HepG2 (cell line): Measurements from ENCODE around the gene PDLIM7. TPM values are rescaled to one million over a fixed set of nuclear protein-coding genes. Genes with fewer than 3 reads are reported as not detected.

Experiments
- AGO1 ChIP-seq: fragments of 200-400 bp; formaldehyde crosslinking; IDR thresholded peaks from 2 replicates; pipeline ENCODE4 v1.6.1; 2017; ENCODE audit warnings: mild to moderate bottlenecking, low read depth, low read length, moderate library complexity; ENCODE audit not compliant: poor library complexity, severe bottlenecking
- ATAD3A ChIP-seq: sonication (generic); formaldehyde crosslinking; IDR thresholded peaks from 2 replicates; pipeline ENCODE4 v1.4.0; 2020; ENCODE audit warnings: missing genetic modification reagents
- CBX1 ChIP-seq: IDR thresholded peaks from one replicate; pipeline ENCODE4 v1.6.1; 2016; ENCODE audit warnings: antibody characterized with exemption, low read depth
- CENPT ChIP-seq: sonication (generic); formaldehyde crosslinking; IDR thresholded peaks from 2 replicates; pipeline ENCODE4 v1.8.0; 2022; ENCODE audit warnings: low read depth, mild to moderate bottlenecking, moderate library complexity, missing genetic modification reagents
- FOXC1 ChIP-seq: sonication (generic); formaldehyde crosslinking; IDR thresholded peaks from 2 replicates; pipeline ENCODE4 v1.8.0; 2022; ENCODE audit warnings: mild to moderate bottlenecking, missing genetic modification reagents, borderline replicate concordance
- GPN1 ChIP-seq: sonication (generic); formaldehyde crosslinking; IDR thresholded peaks from 2 replicates; pipeline ENCODE4 v1.5.1; 2020; ENCODE audit warnings: missing genetic modification reagents, borderline replicate concordance
- HHEX ChIP-seq: IDR thresholded peaks from 2 replicates; pipeline ENCODE4 v1.6.1; 2016; ENCODE audit warnings: control low read depth
- KDM6A ChIP-seq: IDR thresholded peaks from 2 replicates; pipeline ENCODE4 v1.6.1; 2016; ENCODE audit warnings: low read depth
- MAFG ChIP-seq: sonication (generic); formaldehyde crosslinking; IDR thresholded peaks from 2 replicates; pipeline ENCODE4 v1.5.1; 2020; ENCODE audit warnings: mild to moderate bottlenecking, missing genetic modification reagents
- MBD4 ChIP-seq: IDR thresholded peaks from 2 replicates; pipeline ENCODE4 v1.6.1; 2012; ENCODE audit warnings: low read length, inconsistent platforms, borderline replicate concordance
- NFAT5 ChIP-seq: sonication (generic); formaldehyde crosslinking; IDR thresholded peaks from 2 replicates; pipeline ENCODE4 v1.4.0; 2020; ENCODE audit warnings: missing genetic modification reagents
- SOX6 ChIP-seq, 2 experiments: fragments of 450-650 bp in 1 of 2; sonication (generic) in 1 of 2; formaldehyde crosslinking in 1 of 2; IDR thresholded peaks; 2 replicates each; pipeline versions ENCODE4 v1.4.0 to v1.6.1; 2017 to 2020; ENCODE audit warnings: antibody characterized with exemption in 1 of 2, mild to moderate bottlenecking in 1 of 2, missing genetic modification reagents in 1 of 2
- TRIM24 ChIP-seq: sonication (generic); formaldehyde crosslinking; IDR thresholded peaks from 2 replicates; pipeline ENCODE4 v1.8.0; 2022; ENCODE audit warnings: mild to moderate bottlenecking, missing genetic modification reagents
- ZKSCAN8 ChIP-seq: IDR thresholded peaks from 2 replicates; pipeline ENCODE4 v1.6.1; 2016; ENCODE audit warnings: borderline replicate concordance, missing genetic modification reagents, missing compliant biosample characterization
- ZNF251 ChIP-seq: sonication (generic); formaldehyde crosslinking; IDR thresholded peaks from 2 replicates; pipeline ENCODE4 v1.9.0; 2021; ENCODE audit warnings: mild to moderate bottlenecking, missing genetic modification reagents
- ZNF512 ChIP-seq: sonication (generic); formaldehyde crosslinking; IDR thresholded peaks from 2 replicates; pipeline ENCODE4 v1.4.0; 2020; ENCODE audit warnings: mild to moderate bottlenecking, missing genetic modification reagents
- ZNF547 ChIP-seq: sonication (generic); formaldehyde crosslinking; IDR thresholded peaks from 2 replicates; pipeline ENCODE4 v1.5.1; 2020; ENCODE audit warnings: mild to moderate bottlenecking, missing genetic modification reagents
- polyA plus RNA-seq, 8 experiments: library from polyadenylated mRNA; depleted of rRNA in 3 of 8; stranded (reverse) in 7 of 8; unstranded in 1 of 8; fragments of >200 nt; fragmentation: Illumina TruSeq in 4 of 8; extraction: Trizol in 4 of 8; gene quantifications; 2 replicates each; pipeline versions ENCODE4 v1.2.1 to v1.2.3, GENCODE V29; 2011 to 2016; ENCODE audit warnings: low read depth in 4 of 8, missing spikeins in 1 of 8, mixed read lengths in 1 of 8; ENCODE audit not compliant: insufficient read depth in 1 of 8
- total RNA-seq, 5 experiments: library from RNA; depleted of rRNA; stranded (reverse); fragments of >200 nt; fragmentation: Illumina TruSeq; extraction: Trizol; gene quantifications; 2 replicates each; pipeline ENCODE4 v1.2.3, GENCODE V29; 2016; ENCODE audit warnings: low read depth in 1 of 5
- TF ChIP-seq, protein P1 (sequence below): sonication (generic); formaldehyde crosslinking; IDR thresholded peaks from 2 replicates; pipeline ENCODE4 v1.4.0; 2020; ENCODE audit warnings: missing genetic modification reagents

The PDLIM7 gene
- total and polyA plus RNA-seq, 2 of the 13 experiments (the other 11 are each of a cell fraction or from before 2014, with no cell fraction given) = 21.1 to 31.3 TPM

DNA sequence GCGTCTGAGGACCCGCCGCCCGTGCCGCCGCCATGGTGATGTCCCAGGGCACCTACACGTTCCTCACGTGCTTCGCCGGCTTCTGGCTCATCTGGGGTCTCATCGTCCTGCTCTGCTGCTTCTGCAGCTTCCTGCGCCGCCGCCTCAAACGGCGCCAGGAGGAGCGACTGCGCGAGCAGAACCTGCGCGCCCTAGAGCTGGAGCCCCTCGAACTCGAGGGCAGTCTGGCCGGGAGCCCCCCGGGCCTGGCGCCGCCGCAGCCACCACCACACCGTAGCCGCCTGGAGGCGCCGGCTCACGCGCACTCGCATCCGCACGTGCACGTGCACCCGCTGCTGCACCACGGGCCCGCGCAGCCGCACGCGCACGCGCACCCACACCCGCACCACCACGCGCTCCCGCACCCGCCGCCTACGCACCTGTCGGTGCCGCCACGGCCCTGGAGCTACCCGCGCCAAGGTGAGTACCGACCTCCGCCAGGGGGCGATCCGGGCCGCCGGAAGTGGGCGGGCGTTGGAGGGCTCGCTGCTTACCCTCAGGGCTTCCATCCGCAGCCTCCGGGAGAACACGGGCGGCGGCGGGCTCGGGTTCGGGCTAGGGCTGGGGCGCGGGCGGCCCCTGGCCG, 42.3 kb downstream of the PDLIM7 start (continued):
- no peak for TF ChIP-seq TRIM24 (CRISPR knock-in tag)
- TF ChIP-seq GPN1 = no peak
- no peak for TF ChIP-seq AGO1
- TF ChIP-seq SOX6 (IDR thresholded peaks at IDR 0.05) = no peak
- TF ChIP-seq SOX6 (CRISPR knock-in tag; IDR thresholded peaks at IDR 0.05) = peak; percentile 54; the same call in 1 of the 2 replicates
- TF ChIP-seq ZKSCAN8 = no peak
- no peak for TF ChIP-seq ZNF251 (CRISPR knock-in tag)
- TF ChIP-seq, protein P1, sequence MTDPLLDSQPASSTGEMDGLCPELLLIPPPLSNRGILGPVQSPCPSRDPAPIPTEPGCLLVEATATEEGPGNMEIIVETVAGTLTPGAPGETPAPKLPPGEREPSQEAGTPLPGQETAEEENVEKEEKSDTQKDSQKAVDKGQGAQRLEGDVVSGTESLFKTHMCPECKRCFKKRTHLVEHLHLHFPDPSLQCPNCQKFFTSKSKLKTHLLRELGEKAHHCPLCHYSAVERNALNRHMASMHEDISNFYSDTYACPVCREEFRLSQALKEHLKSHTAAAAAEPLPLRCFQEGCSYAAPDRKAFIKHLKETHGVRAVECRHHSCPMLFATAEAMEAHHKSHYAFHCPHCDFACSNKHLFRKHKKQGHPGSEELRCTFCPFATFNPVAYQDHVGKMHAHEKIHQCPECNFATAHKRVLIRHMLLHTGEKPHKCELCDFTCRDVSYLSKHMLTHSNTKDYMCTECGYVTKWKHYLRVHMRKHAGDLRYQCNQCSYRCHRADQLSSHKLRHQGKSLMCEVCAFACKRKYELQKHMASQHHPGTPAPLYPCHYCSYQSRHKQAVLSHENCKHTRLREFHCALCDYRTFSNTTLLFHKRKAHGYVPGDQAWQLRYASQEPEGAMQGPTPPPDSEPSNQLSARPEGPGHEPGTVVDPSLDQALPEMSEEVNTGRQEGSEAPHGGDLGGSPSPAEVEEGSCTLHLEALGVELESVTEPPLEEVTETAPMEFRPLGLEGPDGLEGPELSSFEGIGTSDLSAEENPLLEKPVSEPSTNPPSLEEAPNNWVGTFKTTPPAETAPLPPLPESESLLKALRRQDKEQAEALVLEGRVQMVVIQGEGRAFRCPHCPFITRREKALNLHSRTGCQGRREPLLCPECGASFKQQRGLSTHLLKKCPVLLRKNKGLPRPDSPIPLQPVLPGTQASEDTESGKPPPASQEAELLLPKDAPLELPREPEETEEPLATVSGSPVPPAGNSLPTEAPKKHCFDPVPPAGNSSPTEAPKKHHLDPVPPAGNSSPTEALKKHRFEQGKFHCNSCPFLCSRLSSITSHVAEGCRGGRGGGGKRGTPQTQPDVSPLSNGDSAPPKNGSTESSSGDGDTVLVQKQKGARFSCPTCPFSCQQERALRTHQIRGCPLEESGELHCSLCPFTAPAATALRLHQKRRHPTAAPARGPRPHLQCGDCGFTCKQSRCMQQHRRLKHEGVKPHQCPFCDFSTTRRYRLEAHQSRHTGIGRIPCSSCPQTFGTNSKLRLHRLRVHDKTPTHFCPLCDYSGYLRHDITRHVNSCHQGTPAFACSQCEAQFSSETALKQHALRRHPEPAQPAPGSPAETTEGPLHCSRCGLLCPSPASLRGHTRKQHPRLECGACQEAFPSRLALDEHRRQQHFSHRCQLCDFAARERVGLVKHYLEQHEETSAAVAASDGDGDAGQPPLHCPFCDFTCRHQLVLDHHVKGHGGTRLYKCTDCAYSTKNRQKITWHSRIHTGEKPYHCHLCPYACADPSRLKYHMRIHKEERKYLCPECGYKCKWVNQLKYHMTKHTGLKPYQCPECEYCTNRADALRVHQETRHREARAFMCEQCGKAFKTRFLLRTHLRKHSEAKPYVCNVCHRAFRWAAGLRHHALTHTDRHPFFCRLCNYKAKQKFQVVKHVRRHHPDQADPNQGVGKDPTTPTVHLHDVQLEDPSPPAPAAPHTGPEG (CRISPR knock-in tag) = no peak
- no peak for TF ChIP-seq NFAT5 (CRISPR knock-in tag)
- peak; percentile 17 for TF ChIP-seq CBX1
- no peak for TF ChIP-seq MAFG (CRISPR knock-in tag)
- peak; percentile 49; the same call in 1 of the 2 replicates for TF ChIP-seq FOXC1 (CRISPR knock-in tag)
- TF ChIP-seq KDM6A (CRISPR knock-in tag) = no peak
- TF ChIP-seq ZNF547 (CRISPR knock-in tag) = peak; percentile 90; the same call in 1 of the 2 replicates
- no peak for TF ChIP-seq HHEX
- no peak for TF ChIP-seq ATAD3A
- peak; percentile 12; the same call in 1 of the 2 replicates for TF ChIP-seq CENPT (CRISPR knock-in tag)
- no peak for TF ChIP-seq MBD4
- TF ChIP-seq ZNF512 (CRISPR knock-in tag) = no peak
